ENCODE measurements around the gene TTC38. TPM values are rescaled to one million over a fixed set of nuclear protein-coding genes. Genes with fewer than 3 reads are reported as not detected.
A peak's percentile ranks its signal among the peaks of the same experiment; 100 is the strongest.

Gene TTC38
- total RNA-seq, 2 donors from 2014 or later, result 22.6 to 41.7 TPM

GRCh38 chr22:46299101-46299500, 31.3 kb downstream of the TTC38 start:
- no peak overlapping the region for H3K27ac ChIP-seq
- H3K4me1 ChIP-seq, result peaks cover 0 to 18% of the 10 kb centered on the region in 2 donors
- peak overlapping the region in 1 of 2 donors; percentile 3 for H3K4me3 ChIP-seq
- no peaks in the 10 kb centered on the region for H3K27me3 ChIP-seq
- DNase-seq (ENCODE audit: low spot score), result no peak
- no peak for TF ChIP-seq CTCF (IDR thresholded peaks at IDR 0.05)
- no peaks in the 10 kb centered on the region for H3K36me3 ChIP-seq
- H3K9me3 ChIP-seq, result no peaks in the 10 kb centered on the region

- Histone ChIP-seq H3K4me1 (peaks cover 0 to 17% of the 10 kb centered on the region in 2 donors), H3K9me3 (no peaks in the 10 kb centered on the region), H3K27me3 (no peaks in the 10 kb centered on the region), H3K27ac (no peak overlapping the region), H3K36me3 (no peaks in the 10 kb centered on the region), H3K4me3 (no peak overlapping the region)
- DNase-seq (ENCODE audit: low spot score), result no peak
- no peak for TF ChIP-seq CTCF (IDR thresholded peaks at IDR 0.05)
Observed at GRCh38 chr22:46300491-46300890, 32.7 kb downstream of the TTC38 start.

GRCh38 chr22:46303347-46303965, 35.6 kb downstream of the TTC38 start:
- Histone ChIP-seq H3K27ac (no peak overlapping the region), H3K27me3 (no peaks in the 10 kb centered on the region), H3K4me1 (no peaks in the 10 kb centered on the region), H3K4me3 (no peak overlapping the region), H3K36me3 (no peaks in the 10 kb centered on the region), H3K9me3 (no peaks in the 10 kb centered on the region)
- no peak for TF ChIP-seq CTCF (IDR thresholded peaks at IDR 0.05)
- DNase-seq (ENCODE audit: low spot score), result no peak

GRCh38 chr22:46308283-46308988, 40.6 kb downstream of the TTC38 start:
- Histone ChIP-seq H3K9me3 (no peaks in the 10 kb centered on the region), H3K36me3 (no peaks in the 10 kb centered on the region), H3K27me3 (no peaks in the 10 kb centered on the region), H3K4me1 (peaks cover 0 to 14% of the 10 kb centered on the region in 2 donors), H3K4me3 (no peak overlapping the region), H3K27ac (no peak overlapping the region)
- TF ChIP-seq CTCF (IDR thresholded peaks at IDR 0.05), result no peak
- DNase-seq (ENCODE audit: low spot score), result no peak

- Histone ChIP-seq H3K4me1 (peaks cover 0 to 14% of the 10 kb centered on the region in 2 donors), H3K27ac (peak overlapping the region in 1 of 2 donors; percentile 35), H3K4me3 (no peak overlapping the region), H3K9me3 (no peaks in the 10 kb centered on the region), H3K36me3 (no peaks in the 10 kb centered on the region), H3K27me3 (no peaks in the 10 kb centered on the region)
- TF ChIP-seq CTCF (IDR thresholded peaks at IDR 0.05), result no peak
- DNase-seq (ENCODE audit: low spot score), result no peak
Observed at GRCh38 chr22:46309526-46310085, 41.8 kb downstream of the TTC38 start.

Data from right atrium auricular region (tissue), 2 donors.